Activated CD8-positive, alpha-beta memory T cell treated with anti-CD3 and anti-CD28 coated beads for 36 hours (primary cell): ENCODE measurements around the gene ROR1. TPM values are rescaled to one million over a fixed set of nuclear protein-coding genes. Genes with fewer than 3 reads are reported as not detected.
"Not testable (repeated sequence)": the region's sequence is repeated elsewhere in the genome, so short reads cannot be mapped to it uniquely, and the experiment has no call there.

Experiments used
- CTCF ChIA-PET: fragments of 350-600 bp; sonication (Branson Sonifier 250); formaldehyde crosslinking; loops from one replicate; lab custom pipeline; 2021; ENCODE audit warnings: antibody characterized with exemption; lab: Charles Lee
- POLR2A ChIA-PET: fragments of 350-600 bp; sonication (Branson Sonifier 250); formaldehyde crosslinking; loops from one replicate; lab custom pipeline; 2021; ENCODE audit warnings: antibody characterized with exemption; lab: Charles Lee
- total RNA-seq, 2 experiments: library from RNA; stranded (reverse); gene quantifications; one replicate each; pipeline ENCODE4 v1.2.3, GENCODE V29; 2021

ROR1 gene
- total RNA-seq, 2 experiments from 2014 or later = not detected

DNA sequence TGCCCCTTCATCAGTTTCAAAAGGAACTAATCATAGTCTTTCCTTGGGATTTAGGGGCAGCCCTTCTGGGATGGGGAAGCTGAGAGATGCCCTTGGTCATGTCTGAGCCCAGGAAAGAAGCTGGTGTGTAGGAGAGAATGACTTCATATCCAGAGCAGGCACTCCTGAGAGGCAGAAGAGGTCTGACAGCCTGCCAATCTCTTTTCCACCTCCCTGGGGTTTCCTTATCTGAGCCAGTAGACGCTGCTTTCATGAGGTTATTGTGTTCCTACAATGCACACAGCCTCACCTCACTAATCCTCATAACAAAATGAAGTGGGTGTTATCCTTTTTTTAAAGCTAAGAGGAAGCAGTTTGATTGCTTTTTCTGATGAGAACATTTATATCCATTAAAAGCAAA, 14.1 kb downstream of the ROR1 start:
- ChIA-PET POLR2A (no interaction called here), CTCF (no interaction called here)

GRCh38 chr1:63789856-63790605, 16.2 kb downstream of the ROR1 start:
- ChIA-PET CTCF (no interaction called here), POLR2A (no interaction called here)

- POLR2A ChIA-PET = no interaction called here
- CTCF ChIA-PET = no interaction called here
These were observed 17.2 kb downstream of the ROR1 start for GRCh38 chr1:63790989-63791388.

DNA sequence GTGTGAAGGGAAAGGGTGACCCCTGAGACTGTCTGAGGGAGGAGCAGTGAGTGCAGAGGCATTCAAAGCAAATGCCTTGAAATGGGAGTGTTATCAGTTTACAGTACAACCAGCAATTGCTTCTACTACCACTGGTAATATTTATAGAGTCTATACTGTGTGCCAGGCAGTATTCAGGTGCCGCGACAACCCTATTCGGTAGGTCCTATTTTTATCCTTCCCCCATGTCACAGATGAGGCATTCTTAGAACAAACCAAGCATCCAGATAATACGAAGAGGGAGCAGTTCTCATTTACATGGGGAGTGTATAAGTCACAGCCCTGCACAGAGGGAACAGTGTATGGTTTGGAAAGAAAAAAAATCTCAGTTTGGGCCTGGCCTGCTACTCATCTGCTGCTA, 18.3 kb downstream of the ROR1 start:
- ChIA-PET CTCF (no interaction called here), POLR2A (no interaction called here)

GRCh38 chr1:63793741-63794240, 20.0 kb downstream of the ROR1 start:
- ChIA-PET POLR2A (no interaction called here), CTCF (no interaction called here)

DNA sequence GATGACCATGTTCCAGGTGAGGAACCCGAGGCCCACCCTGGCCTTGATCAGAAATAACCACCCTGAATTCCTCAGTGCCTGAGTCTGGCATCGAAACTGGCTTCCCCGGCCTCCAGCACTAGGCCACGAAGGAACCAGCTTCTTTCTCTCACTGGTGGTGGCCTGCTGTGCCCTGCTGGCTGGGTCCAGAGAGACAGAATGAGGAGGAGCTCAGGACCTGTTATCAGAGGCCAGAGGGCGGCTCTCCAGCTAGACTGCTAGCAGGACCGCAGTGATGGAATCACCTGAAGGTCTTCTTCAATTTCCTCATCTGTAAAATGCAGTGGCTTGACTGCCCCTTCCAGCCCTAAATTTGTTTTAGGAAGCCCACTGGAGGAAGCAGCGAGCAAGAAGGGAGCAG, 20.5 kb downstream of the ROR1 start:
- POLR2A ChIA-PET = no interaction called here
- CTCF ChIA-PET = no interaction called here

- ChIA-PET CTCF (no interaction called here), POLR2A (no interaction called here)
These were observed 21.1 kb downstream of the ROR1 start for GRCh38 chr1:63794939-63795378.

GRCh38 chr1:63795455-63795854, 21.6 kb downstream of the ROR1 start:
- POLR2A ChIA-PET = no interaction called here

GRCh38 chr1:63797056-63797726, 23.4 kb downstream of the ROR1 start:
- ChIA-PET CTCF (no interaction called here), POLR2A (interaction anchor here (0.7 kb wide), 1 partner anchor 89 kb away, joined by 3 read pairs; no protein-coding TSS in a partner anchor)

More at GRCh38 chr1:63795455-63795854, 21.6 kb downstream of the ROR1 start:
- CTCF ChIA-PET = no interaction called here

- POLR2A ChIA-PET = no interaction called here
- CTCF ChIA-PET = interaction anchor here (0.5 kb wide), 1 partner anchor 185 kb away, joined by 3 read pairs; no protein-coding TSS in a partner anchor
These were observed 24.5 kb downstream of the ROR1 start for GRCh38 chr1:63798284-63798683.

GRCh38 chr1:63799307-63799706, 25.5 kb downstream of the ROR1 start:
- ChIA-PET POLR2A (no interaction called here), CTCF (no interaction called here)

GRCh38 chr1:63799820-63800219, 26.0 kb downstream of the ROR1 start:
- POLR2A ChIA-PET = no interaction called here
- CTCF ChIA-PET = no interaction called here

GRCh38 chr1:63802109-63802508, 28.3 kb downstream of the ROR1 start:
- ChIA-PET CTCF (no interaction called here), POLR2A (no interaction called here)

DNA sequence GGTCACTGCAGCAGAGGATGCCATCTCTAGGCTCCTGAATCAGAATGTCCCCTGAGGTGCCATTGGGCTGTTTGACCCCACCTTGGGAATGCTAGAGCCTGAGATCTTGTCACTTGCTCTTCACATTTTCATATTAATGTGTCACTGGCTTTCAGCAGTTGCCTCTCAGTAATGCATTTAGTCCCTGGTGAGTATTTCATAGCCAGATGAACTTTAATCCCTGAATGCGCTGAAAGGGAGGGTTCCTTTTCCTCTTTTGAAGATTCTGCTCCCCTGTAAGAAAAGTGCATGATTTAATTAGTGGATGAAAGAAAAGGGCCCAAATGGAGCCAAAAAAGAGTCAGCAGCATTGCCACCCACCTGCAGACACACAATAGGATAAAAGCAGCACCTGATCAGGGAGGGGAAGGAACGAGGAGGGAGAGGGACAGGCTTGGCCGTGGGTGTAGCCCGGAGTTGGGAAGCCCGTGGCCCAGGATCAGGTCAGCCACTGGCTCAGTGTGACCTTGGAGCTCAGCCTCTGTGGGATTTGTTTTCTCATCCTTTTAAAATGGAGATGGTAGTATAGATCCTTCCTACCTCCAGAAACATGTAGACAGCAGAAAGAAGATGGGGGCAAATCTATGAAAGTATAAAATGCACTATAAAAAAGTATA, 31.1 kb downstream of the ROR1 start:
- ChIA-PET POLR2A (no interaction called here), CTCF (no interaction called here)

DNA sequence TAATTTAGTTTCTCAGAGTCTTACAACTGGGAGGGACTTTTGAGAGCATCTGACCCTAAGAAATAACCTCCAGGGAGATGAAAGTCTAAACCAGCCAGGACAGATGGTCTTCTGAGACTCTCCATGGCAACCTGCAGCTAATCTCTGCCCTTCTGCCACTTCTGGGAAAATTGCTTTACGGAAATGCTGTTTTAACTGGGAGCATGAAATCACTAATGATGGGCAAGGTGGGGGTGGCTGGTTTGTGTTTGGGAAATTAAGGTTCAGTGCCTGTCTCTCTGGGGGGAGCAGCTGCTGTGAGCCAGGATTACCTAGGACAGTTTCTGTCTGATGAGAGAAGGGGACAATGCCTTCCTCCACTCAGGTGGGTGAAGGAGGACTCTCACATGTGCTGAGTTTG, 33.2 kb downstream of the ROR1 start:
- POLR2A ChIA-PET = no interaction called here

GRCh38 chr1:63810936-63811469, 37.2 kb downstream of the ROR1 start:
- ChIA-PET CTCF (no interaction called here), POLR2A (no interaction called here)

More for the DNA sequence above, 33.2 kb downstream of the ROR1 start:
- CTCF ChIA-PET = no interaction called here

- POLR2A ChIA-PET = no interaction called here
- CTCF ChIA-PET = no interaction called here
These were observed 38.4 kb downstream of the ROR1 start for GRCh38 chr1:63812071-63812700.

DNA sequence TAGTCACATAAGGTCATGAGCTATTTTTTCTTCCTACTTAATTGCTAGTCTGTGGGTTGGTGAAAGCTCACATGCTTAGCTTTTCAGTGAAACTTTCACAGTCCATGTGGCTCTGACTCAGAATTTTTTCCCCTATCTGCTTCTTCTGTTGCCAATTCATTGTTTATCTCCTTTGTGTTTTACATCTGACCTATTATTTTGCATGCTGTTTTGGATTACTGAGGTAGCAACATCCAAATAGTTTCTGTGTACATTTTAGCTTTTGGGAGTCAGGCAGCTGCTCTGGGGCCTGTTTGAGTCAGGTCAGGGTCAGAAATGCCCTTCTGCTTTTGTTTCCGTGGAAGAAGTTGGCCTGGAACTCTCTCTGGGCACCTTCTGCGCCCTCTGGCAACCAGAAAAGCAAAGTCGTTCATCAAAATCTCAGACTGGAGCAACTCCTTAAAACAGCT, 40.0 kb downstream of the ROR1 start:
- ChIA-PET CTCF (no interaction called here), POLR2A (no interaction called here)

GRCh38 chr1:63816217-63816815, 42.5 kb downstream of the ROR1 start:
- POLR2A ChIA-PET, CTCF ChIA-PET: not testable (repeated sequence)
